ENCODE data around the gene NHS.

Gene NHS

DNA sequence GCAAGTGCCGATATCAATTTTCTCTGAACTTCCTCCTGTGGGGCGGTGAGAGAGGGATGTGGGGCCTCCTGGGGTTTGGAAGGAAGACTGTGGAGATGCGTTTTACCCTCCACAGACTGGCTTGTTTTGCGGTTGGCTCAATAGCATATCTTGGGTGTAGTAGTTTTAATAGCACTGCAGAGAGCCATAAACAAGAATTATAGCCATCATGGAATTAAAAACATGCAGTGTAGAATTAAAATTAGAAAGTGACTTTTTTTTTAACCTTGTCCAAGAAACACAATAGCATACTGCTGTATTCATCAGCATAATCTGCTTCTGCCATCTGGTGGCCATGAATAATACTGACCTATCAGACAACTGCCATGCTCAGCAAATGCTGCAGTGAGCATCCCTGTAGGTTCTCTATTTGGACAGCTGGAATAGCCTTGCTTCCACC lies 315.0 kb downstream of the NHS start:
- peak; percentile 48 for DNase-seq

DNA sequence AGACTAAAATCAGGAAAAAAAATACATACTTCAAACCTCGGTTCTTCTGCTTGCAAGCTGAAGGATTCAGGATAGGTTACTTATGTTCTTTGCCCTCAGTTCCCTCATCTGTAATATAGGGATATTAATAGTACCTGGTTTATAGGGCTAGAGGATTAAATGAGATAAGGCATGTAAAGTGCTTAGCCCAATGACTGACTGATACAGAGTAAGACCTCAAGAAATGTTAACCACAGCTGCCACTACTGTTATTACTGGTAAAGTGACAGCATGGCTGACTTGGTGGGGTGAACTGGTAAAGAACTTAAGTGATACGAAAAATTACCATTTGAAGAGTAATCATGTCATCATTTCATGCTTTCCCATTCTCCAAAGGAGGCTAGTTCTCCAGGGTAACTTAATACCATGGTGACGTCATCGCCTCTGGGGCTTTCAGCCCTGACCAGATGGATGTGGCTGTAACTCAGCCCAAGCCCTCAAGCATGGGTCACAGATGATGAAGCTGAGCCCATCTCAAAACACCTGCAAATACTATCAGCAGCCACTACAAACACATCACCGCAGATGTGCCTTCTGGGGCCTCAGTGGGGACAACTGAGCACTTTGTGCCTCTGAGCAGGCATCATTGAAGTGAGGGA lies 317.8 kb downstream of the NHS start:
- no peak for DNase-seq

DNA sequence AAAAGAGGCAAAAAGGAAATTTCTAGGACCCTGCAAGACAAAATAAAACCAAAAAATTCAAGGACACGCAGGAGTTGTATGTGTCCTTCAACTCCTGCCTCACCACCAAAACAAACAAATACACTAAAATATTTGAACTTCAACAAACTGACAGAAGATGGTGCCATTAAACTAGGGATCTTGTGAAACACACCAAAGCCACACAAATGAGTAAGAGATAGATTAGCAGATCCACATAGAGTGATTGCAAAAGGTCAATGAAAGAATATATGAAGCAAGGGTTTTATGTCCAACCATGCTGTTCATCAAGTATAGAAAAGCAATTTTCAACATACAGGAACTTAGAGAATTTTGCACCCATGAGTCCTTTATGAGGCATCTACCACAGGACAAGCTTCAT lies 322.2 kb downstream of the NHS start:
- DNase-seq = peak; percentile 14

DNA sequence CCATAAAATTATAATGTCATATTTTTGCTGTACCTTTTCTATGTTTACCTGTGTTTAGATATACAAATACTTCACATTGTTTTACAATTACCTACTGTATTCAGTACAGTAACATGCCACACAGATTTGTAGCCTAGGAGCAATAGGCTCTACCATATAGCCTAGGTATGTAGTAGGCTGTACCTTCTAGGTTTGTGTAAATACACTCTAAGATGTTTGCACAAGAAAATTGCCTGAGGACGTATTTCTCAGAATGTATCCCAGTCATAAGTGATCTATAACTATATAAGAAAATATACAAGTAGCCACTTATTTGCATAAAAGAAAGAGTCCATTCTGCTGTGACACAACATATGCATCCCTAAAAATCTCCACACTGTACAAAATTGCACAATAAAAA lies 326.0 kb downstream of the NHS start:
- no peak for DNase-seq

DNA sequence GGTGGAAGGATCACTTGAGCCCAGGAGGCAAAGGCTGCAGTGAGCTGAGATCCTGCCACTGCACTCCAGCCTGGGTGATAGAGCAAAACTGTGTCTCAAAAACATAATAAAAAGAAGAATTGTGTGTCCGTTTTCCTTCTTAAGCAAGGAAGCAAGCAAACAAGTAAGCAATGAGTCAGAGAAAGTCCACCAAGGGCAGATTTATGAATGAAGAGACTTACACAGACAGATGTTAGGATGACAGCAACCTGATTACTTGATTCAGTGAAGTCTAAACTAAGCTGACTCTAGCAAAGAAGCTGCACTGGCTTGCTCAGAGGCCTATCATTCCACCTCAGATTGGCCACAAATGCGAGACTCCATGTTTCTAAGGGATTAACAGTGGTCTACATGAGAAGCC lies 328.2 kb downstream of the NHS start:
- no peak for DNase-seq

DNA sequence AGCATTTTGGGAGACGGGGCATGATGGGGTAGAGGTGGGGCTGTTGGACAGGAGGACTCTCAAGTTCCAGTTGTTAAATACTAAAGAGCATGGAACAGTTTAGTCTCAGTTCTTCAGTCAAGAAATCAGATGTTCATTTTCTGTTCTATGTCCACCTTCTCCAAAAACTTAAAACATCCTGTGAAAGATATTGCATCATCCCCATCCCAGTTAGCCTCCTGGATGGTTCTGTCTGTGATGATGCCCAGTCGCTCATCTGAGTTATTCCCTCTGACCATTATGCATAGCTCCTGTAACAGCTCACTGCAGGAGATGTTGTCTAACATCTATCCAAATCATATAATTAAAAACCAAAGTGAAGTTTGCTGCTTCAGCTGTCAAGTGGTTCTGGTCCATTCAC lies 330.2 kb downstream of the NHS start:
- DNase-seq = no peak

DNA sequence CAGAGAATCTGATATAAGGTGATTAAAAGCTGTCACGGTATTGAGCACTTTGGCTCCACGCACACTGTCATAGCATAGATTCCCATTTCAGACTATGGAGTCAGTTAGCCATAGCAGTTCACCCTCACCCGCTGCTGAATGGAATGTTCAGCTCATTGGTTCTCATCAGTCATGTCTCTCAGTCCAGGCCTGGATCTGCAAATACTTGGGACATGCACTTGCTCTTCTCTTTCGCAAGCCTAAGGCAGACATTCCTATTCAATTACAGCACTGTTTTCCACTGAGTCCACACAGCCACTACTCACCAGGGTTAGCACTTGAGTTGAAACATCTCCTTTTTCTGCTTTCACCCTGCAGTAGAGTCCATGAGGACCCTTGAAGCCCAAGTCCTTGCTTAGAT lies 331.7 kb downstream of the NHS start:
- no peak for DNase-seq

DNA sequence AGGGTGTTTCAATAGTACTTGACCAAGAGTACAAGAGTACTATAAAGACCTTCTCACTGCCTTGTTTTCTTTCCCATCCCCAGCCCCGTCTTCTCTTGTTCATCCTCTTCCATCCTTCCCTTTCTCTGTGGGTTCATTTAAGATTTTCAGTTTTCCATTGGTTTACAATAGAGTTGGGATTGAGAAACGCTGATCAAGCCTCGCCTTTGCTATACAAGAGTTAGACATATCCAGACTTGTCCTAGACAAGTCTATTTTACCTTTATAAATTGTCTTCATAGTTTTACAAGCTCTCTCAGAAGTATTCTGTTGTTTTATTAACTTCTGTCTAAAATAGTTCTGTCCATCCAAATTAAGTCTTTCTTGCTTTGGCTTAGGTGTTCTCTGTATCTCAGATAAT lies 332.7 kb downstream of the NHS start:
- no peak for DNase-seq

DNA sequence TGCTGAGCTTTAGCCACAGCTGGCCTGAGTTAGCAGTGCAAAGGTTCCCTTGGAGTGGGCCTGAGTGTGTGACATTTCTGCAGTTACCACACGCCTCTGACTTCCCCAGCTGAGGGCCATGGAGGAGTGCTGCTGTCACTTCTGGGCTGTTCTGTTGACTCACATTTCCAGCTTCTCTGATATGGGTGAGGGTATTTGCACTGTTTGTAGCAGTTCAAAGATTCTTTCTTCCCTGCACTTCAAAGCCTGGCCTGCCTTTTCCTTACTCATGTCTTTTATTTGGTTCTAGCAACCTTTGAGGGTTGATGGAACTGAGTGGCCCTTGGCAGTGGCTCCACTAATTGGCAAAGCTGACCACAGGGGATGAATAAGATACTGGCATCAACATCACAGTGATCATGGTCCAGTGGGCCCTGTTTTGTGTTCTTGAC lies 335.9 kb downstream of the NHS start:
- peak; percentile 41 for DNase-seq

DNA sequence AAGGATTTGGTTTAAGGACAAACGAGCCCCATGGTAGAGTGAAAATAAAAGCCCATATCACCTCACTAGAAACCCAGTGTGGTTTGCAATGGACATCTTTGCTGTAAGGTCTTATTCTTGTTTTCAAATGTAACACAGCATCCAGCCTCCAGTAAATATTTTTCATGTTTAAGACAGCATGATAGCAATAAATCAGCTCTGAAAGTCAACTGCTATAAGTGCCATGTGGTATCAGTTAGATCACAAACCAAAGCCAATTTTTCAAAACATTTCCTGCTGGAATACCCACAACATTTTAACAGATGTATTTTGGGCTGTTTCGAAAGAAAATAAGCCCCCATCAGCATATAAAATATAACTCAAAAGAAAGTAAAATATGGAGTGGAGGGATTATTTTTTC lies 338.3 kb downstream of the NHS start:
- DNase-seq = no peak

DNA sequence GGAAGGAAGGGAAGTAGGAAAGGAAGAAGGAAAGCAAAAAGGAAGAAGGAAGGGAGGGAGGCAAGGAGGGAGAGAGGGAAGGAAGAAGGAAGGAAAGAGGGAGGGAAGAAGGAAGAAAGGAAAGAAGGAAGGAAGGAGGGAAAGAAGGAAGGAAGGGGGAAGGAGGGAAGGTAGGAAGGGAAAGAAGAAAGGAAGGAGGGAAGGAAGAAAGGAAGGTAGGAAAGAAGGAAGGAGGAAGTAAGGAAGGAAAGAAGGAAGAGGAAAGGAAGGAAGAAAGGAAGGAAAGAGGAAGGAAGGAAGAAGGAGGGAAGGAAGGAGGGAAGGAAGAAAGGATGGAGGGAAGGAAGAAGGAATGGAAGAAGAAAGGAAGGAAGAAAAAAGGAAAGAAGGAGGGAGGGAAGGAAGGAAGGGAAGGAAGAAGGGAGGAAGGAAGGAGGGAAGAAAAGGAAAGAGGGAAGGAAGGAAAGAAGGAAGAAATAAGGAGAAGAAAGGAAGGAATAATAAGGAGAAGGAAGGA lies 343.7 kb downstream of the NHS start:
- no peak for DNase-seq

DNA sequence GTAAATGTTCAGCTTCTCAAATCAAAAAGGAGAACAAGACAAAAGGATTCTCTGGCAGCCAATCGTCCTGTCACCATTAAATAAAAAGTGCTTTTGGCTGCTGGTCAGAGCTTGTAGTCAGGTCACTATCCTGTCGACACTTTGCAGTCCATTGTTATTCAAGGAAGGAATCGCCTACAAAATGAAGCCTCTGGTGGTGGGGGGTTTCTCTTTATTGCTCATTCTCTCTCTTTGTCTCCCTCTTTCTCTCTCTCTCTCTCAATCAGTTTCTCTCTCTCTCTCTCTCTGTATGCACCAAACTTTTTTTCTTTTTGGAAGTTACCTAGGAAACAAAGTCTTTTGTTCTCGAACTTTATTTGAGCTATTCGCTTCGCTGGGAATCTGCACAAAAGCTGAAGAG lies 344.7 kb downstream of the NHS start:
- no peak for DNase-seq

DNA sequence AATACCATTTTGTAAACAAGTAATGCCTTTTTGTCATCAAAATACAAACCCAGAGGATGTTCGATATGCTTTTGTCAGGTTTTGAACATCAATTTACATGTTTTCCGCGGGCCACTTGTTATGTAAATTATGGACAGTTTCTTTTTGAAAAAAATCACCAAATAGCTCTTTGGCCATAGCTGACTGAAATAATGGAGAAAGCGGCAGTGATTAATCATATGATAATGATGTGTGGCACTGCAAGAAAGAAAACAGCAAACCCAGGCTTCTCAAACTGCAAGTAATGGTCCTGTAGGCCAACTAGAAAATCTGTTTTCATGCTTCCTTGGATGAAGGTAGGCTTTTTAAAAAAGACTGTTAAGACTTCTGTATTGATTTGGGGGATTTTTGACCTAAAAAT lies 346.7 kb downstream of the NHS start:
- DNase-seq = no peak

DNA sequence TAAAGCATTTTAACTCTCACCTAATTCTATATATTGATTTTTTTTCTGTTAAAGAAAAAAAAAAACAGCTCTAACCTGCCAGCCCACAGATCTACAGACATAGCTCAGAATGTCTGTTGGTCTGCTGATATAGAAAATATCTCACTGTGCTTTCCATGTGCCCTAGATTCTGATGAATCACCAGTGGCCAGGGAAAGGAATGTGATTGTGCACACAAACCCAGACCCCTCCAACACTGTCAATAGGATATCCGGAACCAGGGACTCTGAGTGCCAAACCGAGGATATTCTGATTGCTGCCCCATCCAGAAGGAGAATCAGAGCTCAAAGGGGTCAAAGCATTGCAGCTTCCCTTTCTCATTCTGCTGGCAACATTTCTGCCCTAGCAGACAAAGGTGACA lies 350.2 kb downstream of the NHS start:
- DNase-seq = no peak

DNA sequence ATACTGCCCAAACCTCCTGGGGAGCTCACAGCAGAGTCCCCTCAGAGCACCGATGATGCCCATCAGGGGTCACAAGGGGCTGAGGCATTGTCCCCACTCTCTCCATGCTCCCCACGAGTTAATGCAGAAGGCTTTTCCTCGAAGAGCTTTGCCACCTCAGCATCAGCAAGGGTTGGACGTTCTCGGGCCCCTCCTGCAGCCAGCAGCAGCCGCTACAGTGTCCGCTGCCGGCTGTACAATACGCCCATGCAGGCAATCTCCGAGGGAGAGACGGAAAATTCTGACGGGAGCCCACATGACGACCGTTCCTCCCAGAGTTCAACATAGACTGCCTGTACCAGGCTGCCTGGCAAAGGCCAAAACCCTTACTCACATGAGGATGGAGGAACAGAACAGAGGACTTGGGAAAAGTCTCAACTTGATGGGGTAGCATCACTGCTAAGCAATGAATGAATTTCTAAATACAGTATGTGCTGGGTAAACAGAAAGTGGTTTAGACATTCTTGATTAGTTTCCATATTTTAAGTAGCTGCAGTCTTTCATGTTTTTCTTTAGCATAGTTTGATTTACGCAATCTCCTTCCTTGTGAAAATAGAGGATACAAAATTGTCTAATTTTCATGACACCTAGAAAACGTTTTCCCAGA lies 357.3 kb downstream of the NHS start:
- no peak for DNase-seq

DNA sequence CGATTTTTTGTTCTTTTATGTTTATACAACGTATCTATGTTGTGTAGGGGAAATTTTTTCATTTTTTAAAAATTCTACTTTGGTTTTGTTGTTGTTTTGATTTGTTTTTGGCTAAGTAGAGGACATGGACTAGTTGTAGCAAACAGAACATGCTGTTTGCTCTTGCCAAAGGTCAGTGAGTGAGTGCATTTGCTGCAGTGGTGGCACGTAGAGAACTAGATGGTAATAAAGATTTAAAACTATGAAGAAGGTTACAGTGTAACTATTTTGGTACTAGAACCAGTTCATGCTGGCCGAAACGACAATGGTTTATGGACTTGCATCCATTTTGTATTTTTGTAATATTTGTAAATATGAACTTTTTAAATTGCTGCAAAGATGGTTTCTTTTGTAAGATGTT lies 360.4 kb downstream of the NHS start:
- DNase-seq = no peak

DNA sequence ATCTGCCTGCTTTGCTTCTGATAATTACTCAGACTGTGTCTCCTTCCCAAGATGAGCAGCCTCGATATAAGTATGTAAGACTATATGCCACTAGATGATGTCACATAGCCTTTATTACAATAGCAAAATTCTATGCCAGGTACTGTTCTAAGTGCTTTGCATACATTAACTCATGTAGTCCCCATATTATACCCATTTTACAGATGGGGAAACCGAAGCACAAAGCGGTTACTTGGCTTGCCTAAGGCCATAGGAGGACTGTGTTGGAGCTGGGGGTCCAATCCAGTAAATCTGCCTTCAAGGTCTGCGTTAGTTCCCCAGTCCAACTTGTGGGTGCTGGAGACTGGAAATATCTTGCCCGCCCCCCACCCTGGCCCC lies 361.5 kb downstream of the NHS start:
- DNase-seq = no peak

DNA sequence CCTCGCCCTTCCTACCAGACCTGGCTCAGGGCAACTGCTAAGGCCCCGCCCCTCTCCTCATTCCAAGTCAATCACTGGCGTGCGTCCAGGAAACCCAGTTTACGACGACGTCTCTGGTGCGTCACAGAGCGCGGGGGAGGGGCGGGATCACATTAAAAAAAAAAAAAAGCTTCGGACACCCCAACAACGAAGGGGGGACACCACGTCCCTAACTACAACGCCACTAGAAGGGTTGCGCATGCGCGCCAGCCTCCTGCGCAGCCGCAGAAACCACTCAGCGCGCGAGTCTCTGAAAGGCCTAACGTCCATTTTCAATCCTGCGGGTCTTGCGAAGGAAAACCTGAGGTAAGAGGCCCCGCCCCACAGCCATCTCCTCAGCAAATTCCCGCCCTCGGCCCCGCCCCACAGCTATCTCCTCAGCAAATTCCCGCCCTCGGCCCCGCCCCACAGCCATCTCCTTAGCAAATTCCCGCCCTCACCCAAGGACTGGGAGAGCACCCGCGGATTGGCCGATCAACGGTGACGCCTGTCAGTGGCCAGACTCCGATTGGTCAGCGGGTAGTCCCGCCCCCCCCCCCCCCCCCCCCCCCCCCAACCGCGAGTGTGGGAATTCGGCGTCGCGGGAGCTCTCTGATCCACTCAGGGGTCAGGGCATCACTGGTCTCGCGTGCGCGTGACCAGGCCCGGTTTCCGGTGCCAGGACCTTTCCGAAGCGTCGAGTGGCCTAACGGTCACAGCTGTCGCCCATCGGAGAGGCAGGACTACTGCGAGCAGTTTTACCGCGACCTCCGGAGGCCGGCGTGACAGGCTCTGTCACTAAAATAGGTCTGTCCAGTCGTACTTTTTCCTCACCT lies 362.1 kb downstream of the NHS start, which contains the start of gene SCML1:
SCML1 (plus strand) TSS at position 638 of the 854 bp plus-strand sequence. CDS start 6,694 bp downstream, outside the sequence.
- DNase-seq = peak; percentile 96

DNA sequence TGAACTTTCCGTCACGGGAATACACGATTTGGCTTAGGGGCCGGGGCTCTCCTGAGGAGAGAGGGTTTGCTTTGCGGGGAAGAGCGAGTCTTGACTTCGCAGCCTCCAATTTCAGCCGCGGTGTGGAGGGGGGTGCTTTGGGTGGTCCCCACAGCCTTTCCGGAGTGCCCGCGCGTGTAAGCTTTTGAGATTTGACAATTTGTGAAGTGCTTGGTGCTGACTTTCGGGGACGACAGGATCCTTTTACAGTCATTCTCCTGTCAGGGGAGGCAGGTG lies 362.6 kb downstream of the NHS start:
- no peak for DNase-seq

DNA sequence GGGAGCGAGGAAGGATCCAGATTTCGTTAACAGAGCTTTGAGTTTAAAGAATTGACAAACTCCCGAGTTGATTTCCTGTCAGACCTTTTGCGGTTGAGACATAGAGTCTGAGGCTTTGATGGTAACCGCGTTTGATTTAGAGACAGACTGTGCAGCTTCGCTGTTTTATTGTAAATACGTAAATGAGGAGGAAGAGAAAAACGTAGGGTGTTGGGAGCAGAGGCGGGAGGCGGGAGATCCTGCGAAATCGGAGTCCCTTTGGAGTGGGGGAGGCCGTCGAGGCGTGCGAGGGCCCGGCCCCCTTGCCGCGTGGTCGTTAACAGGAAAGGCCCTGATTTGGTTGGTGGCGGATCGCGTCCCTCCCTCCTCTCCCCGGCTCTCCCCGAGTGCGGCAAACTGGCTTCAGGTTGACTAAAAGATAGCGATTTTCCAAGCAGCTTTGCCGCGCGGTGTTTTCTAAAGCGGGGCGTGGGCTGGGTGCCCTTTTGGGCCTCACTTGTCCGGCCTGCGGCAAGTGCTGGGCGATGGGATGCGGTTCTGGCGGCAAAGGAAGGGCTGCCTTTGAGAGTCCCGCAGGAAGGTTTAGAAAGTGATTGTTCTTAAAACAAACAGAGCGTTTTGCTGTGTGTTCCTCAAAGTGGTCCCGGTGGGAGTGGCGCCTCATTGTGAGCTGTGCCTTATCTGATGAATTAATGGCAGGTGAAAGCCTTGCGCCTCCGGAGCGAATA lies 363.1 kb downstream of the NHS start:
- DNase-seq = peak; percentile 41

DNA sequence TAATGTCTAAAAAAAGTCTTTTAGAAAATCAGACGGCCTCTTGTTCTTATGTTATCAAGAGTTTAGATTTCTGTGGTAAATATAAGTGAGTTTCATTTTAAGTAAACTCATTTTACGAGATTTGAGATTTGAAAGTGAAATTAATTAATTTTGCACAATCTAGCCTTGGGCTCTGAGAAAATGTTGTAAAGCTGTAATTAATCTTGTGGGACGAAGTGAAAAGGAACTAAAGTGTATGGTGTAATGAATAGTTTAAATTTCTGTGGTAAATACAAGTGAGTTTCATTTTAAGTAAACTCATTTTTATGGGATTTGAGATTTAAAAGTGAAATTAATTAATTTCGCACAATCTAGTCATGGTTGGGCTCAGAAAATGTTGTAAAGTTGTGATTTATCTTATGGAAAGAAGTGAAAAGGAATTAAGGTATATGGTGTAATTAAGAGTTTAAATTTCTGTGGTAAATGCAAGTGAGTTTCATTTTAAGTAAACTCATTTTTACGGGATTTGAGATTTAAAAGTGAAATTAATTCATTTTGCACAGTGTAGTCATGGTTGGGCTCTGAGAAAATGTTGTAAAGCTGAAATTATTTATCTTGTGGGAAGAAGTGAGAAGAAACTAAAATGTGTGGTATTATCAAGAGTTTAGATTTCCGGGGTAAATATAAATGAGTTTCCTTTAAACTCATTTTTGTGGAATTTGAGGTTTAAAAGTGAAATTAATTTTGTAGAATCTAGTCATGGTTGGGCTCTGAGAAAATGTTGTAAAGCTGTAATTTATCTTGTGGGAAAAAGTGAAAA lies 363.9 kb downstream of the NHS start:
- peak; percentile 56 for DNase-seq
